Measurements from ENCODE around the gene BLM.

The BLM gene

DNA sequence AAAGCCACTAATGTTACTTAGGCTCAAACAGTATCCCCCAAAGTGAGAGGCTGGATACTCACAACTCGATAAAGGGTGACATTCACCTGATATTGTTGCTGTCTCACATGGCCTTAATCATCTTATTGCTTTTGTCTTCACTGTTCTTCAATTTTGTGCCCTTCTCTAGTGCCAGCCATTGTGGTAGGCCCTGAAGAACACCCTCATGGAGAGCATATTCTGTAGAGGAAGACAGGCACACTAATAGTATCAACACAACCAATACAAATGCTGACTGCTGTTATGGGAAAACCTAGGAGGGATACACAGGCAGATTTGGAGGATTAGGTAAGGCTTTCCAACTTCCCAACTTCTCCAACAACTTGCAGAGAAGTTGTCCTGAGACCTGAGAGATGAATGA is 4.1 kb upstream of the BLM start:
- ChIA-PET CTCF (interaction anchor here (0.6 kb wide), 1 partner anchor 173 kb away, joined by 3 read pairs; no protein-coding TSS in a partner anchor), POLR2A (no interaction called here)
- TF ChIP-seq, protein P1, sequence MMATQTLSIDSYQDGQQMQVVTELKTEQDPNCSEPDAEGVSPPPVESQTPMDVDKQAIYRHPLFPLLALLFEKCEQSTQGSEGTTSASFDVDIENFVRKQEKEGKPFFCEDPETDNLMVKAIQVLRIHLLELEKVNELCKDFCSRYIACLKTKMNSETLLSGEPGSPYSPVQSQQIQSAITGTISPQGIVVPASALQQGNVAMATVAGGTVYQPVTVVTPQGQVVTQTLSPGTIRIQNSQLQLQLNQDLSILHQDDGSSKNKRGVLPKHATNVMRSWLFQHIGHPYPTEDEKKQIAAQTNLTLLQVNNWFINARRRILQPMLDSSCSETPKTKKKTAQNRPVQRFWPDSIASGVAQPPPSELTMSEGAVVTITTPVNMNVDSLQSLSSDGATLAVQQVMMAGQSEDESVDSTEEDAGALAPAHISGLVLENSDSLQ (IDR thresholded peaks at IDR 0.05), result no peak
- TF ChIP-seq SUZ12 (IDR thresholded peaks at IDR 0.05) (no peak), TARDBP (IDR thresholded peaks at IDR 0.05) (no peak), FOXA1 (IDR thresholded peaks at IDR 0.05) (no peak), BHLHE40 (IDR thresholded peaks at IDR 0.05; ENCODE audit: borderline replicate concordance) (no peak), FOXK2 (IDR thresholded peaks at IDR 0.05) (no peak), FOXM1 (IDR thresholded peaks at IDR 0.05; ENCODE audit: borderline replicate concordance) (no peak), CTBP1 (IDR thresholded peaks at IDR 0.05; ENCODE audit: borderline replicate concordance) (no peak), NFRKB (IDR thresholded peaks at IDR 0.05) (no peak), HDGF (IDR thresholded peaks at IDR 0.05; ENCODE audit: borderline replicate concordance) (no peak), ZNF384 (IDR thresholded peaks at IDR 0.05) (no peak), ELF4 (IDR thresholded peaks at IDR 0.05) (no peak), ARNT (IDR thresholded peaks at IDR 0.05) (no peak), SP1 (IDR thresholded peaks at IDR 0.05) (no peak), L3MBTL2 (conservative IDR thresholded peaks at IDR 0.05) (no peak), LEF1 (IDR thresholded peaks at IDR 0.05; ENCODE audit: borderline replicate concordance) (no peak)
- DNase-seq (ENCODE audit: extremely low spot score), result no peak

DNA sequence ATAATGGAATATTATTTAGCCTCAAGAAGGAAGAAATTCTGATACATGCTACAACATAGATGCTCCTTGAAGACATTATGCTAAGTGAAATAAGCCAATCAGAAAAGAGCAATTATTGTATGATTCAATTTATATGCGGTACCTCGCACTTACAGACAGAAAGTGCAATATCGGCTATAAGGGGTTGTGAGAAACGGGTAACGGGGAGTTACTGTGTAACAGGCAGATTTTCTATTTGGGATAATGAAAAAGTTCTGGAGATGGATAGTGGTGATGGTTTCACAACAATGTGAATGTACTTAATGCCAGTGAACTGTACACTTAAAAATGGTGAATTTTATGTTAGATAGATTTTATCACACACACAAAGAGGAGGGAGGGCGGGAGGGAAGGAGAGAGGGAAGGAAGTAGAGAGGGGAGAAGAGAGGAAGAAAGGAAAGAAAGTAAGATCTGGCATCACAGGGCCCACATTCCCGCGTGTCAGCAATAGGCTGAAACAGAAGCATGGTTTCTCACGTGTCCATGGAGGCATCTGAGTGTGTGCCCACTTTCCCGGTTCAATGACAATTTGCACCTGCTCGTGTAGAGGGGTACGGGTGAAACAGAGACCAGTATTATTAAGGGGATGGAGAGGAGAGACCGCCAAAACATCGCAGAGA is 700 bp upstream of the BLM start:
- ChIA-PET CTCF (interaction anchor here (0.8 to 1.7 kb wide), 3 partner anchors 8 to 215 kb away, joined by 3 to 5 read pairs (median 4); partner anchors contain the start of gene HDDC3), POLR2A (interaction anchor here (0.6 to 2.3 kb wide), 36 partner anchors 8 to 483 kb away, joined by 3 to 23 read pairs (median 4); partner anchors contain the start of genes CIB1, GDPGP1, MAN2A2 and UNC45A)
- no peak for DNase-seq (ENCODE audit: extremely low spot score)
- TF ChIP-seq NFRKB (IDR thresholded peaks at IDR 0.05), result no peak
- no peak; the same call in none of the 2 replicates for TF ChIP-seq L3MBTL2 (conservative IDR thresholded peaks at IDR 0.05)
- TF ChIP-seq ELF4 (IDR thresholded peaks at IDR 0.05), result no peak
- TF ChIP-seq ARNT (IDR thresholded peaks at IDR 0.05), result no peak
- no peak for TF ChIP-seq SUZ12 (IDR thresholded peaks at IDR 0.05)
- no peak for TF ChIP-seq ZNF384 (IDR thresholded peaks at IDR 0.05)
- no peak for TF ChIP-seq SP1 (IDR thresholded peaks at IDR 0.05)
- TF ChIP-seq HDGF (IDR thresholded peaks at IDR 0.05; ENCODE audit: borderline replicate concordance), result no peak

GRCh38 chr15:90718232-90718631 is 1.1 kb downstream of the BLM start:
- TF ChIP-seq, protein P1 (IDR thresholded peaks at IDR 0.05), result peak; percentile 81
- TF ChIP-seq HDGF (IDR thresholded peaks at IDR 0.05; ENCODE audit: borderline replicate concordance), result no peak
- ChIA-PET POLR2A (interaction anchor here (1.0 to 2.3 kb wide), 7 partner anchors 9 to 155 kb away, joined by 3 to 23 read pairs (median 7); no protein-coding TSS in a partner anchor), CTCF (interaction anchor here (0.7 to 1.7 kb wide), 3 partner anchors 70 to 168 kb away, joined by 4 to 5 read pairs (median 4); no protein-coding TSS in a partner anchor)
- DNase-seq (ENCODE audit: extremely low spot score), result no peak

DNA sequence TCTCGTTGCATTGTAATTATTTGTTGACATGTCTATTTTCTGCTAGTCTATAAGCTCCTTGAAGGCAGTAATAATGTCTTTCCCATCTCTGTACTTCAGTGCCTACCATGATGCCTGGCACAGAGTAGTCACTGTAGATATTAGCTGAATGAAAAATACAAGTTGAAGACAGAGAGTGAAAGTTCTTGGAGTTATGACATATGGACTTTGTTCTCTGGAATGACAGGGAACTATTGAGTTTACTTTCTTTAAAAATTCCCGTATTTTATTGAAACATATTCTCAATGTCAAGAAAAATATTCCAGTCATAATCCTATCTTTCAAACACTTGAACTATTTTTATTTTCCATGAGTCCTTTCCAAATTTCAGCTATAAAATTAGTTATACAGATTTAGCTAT is 3.0 kb downstream of the BLM start:
- TF ChIP-seq CTBP1 (IDR thresholded peaks at IDR 0.05; ENCODE audit: borderline replicate concordance) (no peak), FOXA1 (IDR thresholded peaks at IDR 0.05) (no peak), NFRKB (IDR thresholded peaks at IDR 0.05) (no peak), HDGF (IDR thresholded peaks at IDR 0.05; ENCODE audit: borderline replicate concordance) (no peak), ZNF384 (IDR thresholded peaks at IDR 0.05) (no peak), L3MBTL2 (conservative IDR thresholded peaks at IDR 0.05) (no peak)
- TF ChIP-seq, protein P1 (IDR thresholded peaks at IDR 0.05), result no peak
- CTCF ChIA-PET, result interaction anchor here (0.7 kb wide), 1 partner anchor 73 kb away, joined by 3 read pairs; no protein-coding TSS in a partner anchor
- DNase-seq (ENCODE audit: extremely low spot score), result no peak
- POLR2A ChIA-PET, result interaction anchor here (0.6 kb wide), 1 partner anchor 271 kb away, joined by 3 read pairs; no protein-coding TSS in a partner anchor

DNA sequence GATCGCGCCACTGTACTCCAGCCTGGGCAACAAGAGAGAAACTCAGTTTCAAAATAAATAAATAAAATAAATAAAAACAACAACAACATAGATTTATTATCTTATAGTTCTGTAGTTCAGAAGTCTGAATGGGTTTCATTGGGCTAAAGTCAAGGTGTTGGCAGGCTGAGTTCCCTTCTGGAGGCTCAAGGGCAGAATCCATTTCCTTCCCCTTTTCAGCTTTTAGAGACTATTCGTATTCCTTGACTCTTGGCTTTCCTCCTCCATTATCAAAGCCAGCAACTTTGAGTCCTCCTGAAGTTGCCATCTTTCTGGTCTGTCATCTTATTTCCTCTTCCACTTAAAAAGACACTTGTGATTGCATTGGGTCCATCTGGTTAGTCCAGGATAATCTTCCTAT is 12.1 kb downstream of the BLM start:
- ChIA-PET POLR2A (no interaction called here), CTCF (no interaction called here)
- no peak for DNase-seq (ENCODE audit: extremely low spot score)
- TF ChIP-seq FOXK2 (IDR thresholded peaks at IDR 0.05), result no peak
- no peak for TF ChIP-seq TARDBP (IDR thresholded peaks at IDR 0.05)
- TF ChIP-seq FOXA1 (IDR thresholded peaks at IDR 0.05), result no peak
- no peak for TF ChIP-seq ELF4 (IDR thresholded peaks at IDR 0.05)
- no peak for TF ChIP-seq L3MBTL2 (conservative IDR thresholded peaks at IDR 0.05)
- TF ChIP-seq ZNF384 (IDR thresholded peaks at IDR 0.05), result no peak

GRCh38 chr15:90730290-90730689 is 13.1 kb downstream of the BLM start:
- no peak for DNase-seq (ENCODE audit: extremely low spot score)
- POLR2A ChIA-PET, result no interaction called here
- CTCF ChIA-PET, result no interaction called here
- TF ChIP-seq HDGF (IDR thresholded peaks at IDR 0.05; ENCODE audit: borderline replicate concordance), result no peak
- TF ChIP-seq LEF1 (IDR thresholded peaks at IDR 0.05; ENCODE audit: borderline replicate concordance), result no peak
- TF ChIP-seq ZNF384 (IDR thresholded peaks at IDR 0.05), result no peak
- TF ChIP-seq CTBP1 (IDR thresholded peaks at IDR 0.05; ENCODE audit: borderline replicate concordance), result no peak
- TF ChIP-seq FOXA1 (IDR thresholded peaks at IDR 0.05), result no peak
- TF ChIP-seq ELF4 (IDR thresholded peaks at IDR 0.05), result no peak
- TF ChIP-seq BHLHE40 (IDR thresholded peaks at IDR 0.05; ENCODE audit: borderline replicate concordance), result no peak
- TF ChIP-seq TARDBP (IDR thresholded peaks at IDR 0.05), result no peak
- no peak for TF ChIP-seq FOXM1 (IDR thresholded peaks at IDR 0.05; ENCODE audit: borderline replicate concordance)
- no peak for TF ChIP-seq SP1 (IDR thresholded peaks at IDR 0.05)
- TF ChIP-seq NFRKB (IDR thresholded peaks at IDR 0.05), result no peak
- no peak for TF ChIP-seq SUZ12 (IDR thresholded peaks at IDR 0.05)
- TF ChIP-seq L3MBTL2 (conservative IDR thresholded peaks at IDR 0.05), result no peak
- TF ChIP-seq ARNT (IDR thresholded peaks at IDR 0.05), result no peak
